Measurements from ENCODE around the gene ZNF581. TPM values are rescaled to one million over a fixed set of nuclear protein-coding genes. Genes with fewer than 3 reads are reported as not detected.
A peak's percentile ranks its signal among the peaks of the same experiment; 100 is the strongest.

ZNF581 gene
- polyA plus RNA-seq, 1 of the 3 experiments (the other 2 are of a cell fraction), result 24.7 TPM

DNA sequence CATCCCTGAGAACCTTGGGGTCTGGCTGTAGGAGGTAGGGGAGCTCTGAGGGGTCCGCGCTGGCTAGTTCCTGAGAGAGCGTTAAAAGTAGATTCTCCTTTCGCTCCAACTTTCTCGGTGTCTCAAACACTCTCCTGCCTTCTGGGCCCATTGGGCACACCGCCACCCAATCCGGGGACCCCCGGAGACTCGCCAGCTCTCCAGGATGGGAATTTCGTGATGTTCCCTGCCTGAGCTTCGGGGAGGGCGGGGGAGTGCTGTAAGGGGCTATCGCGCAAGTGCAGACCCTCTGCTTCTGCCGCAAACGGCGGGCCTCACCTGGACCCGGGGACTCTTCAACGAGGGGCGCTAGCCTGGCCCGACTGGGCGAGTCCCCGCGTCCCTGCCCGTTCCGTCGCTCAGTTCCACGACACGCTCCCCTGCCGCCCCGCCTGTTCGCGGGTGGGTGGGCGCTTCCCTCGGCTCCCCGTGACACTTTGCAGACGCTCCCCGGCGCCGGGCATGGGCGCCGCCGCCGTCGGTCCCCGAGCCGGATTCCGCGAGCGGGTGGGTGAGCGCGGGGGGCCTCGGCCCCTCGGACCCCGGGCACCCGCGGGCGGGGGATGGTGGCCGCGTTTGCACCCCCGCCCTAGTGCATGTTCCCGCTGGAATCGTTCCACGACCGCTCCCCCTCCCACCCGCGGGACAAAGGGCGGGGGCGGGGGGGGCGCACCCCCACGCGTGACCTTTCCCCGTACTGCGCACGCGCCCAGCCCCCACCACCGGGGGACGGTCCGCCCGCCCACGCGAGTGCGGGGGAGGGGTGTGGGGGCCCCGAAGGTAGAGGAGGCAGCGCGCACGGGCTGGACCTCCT lies 4.5 kb downstream of the ZNF581 start, which contains the start of gene CCDC106 (continued):
- TF ChIP-seq, protein P1, sequence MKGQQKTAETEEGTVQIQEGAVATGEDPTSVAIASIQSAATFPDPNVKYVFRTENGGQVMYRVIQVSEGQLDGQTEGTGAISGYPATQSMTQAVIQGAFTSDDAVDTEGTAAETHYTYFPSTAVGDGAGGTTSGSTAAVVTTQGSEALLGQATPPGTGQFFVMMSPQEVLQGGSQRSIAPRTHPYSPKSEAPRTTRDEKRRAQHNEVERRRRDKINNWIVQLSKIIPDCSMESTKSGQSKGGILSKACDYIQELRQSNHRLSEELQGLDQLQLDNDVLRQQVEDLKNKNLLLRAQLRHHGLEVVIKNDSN (IDR thresholded peaks at IDR 0.05; ENCODE audit: borderline replicate concordance, low read depth), result no peak
- TF ChIP-seq FOXJ3 (CRISPR knock-in tag; IDR thresholded peaks at IDR 0.05), result no peak
- TF ChIP-seq, protein P2, sequence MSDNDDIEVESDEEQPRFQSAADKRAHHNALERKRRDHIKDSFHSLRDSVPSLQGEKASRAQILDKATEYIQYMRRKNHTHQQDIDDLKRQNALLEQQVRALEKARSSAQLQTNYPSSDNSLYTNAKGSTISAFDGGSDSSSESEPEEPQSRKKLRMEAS (IDR thresholded peaks at IDR 0.05; ENCODE audit: low read depth), result no peak
- TF ChIP-seq EP300 (IDR thresholded peaks at IDR 0.05; ENCODE audit: borderline replicate concordance in 1 of 2, low read depth in 1 of 2, low read length in 1 of 2), result 0 out of 4 replicates have a peak, but pooled peaks of 1 of the 2 experiments have one; percentile 7
- TF ChIP-seq TAF1 (IDR thresholded peaks at IDR 0.05; ENCODE audit: borderline replicate concordance, low read depth, low read length), result no peak; the same call in 1 of the 2 replicates
- TF ChIP-seq GATA2 (CRISPR knock-in tag; IDR thresholded peaks at IDR 0.05), result no peak
- no peak for TF ChIP-seq ELF1 (IDR thresholded peaks at IDR 0.05)
- TF ChIP-seq, protein P3, sequence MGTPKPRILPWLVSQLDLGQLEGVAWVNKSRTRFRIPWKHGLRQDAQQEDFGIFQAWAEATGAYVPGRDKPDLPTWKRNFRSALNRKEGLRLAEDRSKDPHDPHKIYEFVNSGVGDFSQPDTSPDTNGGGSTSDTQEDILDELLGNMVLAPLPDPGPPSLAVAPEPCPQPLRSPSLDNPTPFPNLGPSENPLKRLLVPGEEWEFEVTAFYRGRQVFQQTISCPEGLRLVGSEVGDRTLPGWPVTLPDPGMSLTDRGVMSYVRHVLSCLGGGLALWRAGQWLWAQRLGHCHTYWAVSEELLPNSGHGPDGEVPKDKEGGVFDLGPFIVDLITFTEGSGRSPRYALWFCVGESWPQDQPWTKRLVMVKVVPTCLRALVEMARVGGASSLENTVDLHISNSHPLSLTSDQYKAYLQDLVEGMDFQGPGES (IDR thresholded peaks at IDR 0.05; ENCODE audit: low read depth, low read length), result peak; percentile 86
- TF ChIP-seq GABPA (IDR thresholded peaks at IDR 0.05; ENCODE audit: low read depth), result no peak
- TF ChIP-seq RFX5 (IDR thresholded peaks at IDR 0.05; ENCODE audit: low read length), result no peak
- TF ChIP-seq FOXM1 (IDR thresholded peaks at IDR 0.05; ENCODE audit: low read depth), result no peak
- TF ChIP-seq RAD21 (IDR thresholded peaks at IDR 0.05; ENCODE audit: low read length), result no peak

DNA sequence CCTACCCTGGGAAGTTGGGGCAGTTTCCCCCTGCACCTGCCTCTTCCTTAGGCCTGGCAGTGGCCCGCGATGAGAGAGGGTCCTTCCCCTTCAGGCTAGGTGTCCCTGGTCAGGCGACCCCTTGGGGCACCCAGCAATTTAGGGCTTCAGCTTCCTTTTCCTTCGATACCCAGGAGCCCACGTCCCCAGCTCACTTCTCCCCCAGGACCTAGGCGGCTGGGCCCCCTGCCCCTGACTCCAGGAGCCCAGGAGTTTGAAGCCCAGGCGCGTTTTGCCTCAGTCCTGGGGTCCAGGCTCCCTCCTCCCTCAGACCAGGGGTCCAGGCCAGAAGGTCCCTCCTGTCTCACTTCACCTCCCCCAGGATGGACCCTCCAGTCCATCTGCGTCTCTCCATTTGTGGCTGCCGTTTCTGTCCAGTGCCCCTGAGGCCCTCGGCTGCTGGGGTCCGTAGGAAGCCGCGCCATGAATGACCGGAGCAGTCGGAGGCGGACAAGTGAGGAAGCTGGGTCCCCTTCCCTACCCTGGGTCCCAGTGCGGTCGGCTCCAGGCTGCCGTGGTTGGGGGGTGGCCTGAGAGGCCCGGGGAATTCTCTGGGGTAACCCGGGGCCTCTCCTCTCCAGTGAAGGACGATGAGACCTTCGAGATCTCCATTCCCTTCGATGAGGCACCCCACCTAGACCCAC lies 5.3 kb downstream of the ZNF581 start:
- Histone ChIP-seq H3K27ac (ENCODE audit: low read depth in 2 of 2, low read length in 1 of 2) (peak overlapping the region in 1 of 2 experiments; percentile 94; a peak in 1 of 4 replicates), H3K79me2 (ENCODE audit: insufficient read depth) (peaks cover 33% of the 10 kb centered on the region), H2AFZ (ENCODE audit: low read depth) (no peak overlapping the region), H3K9me2 (no peaks in the 10 kb centered on the region), H3K27me3 (ENCODE audit: insufficient read depth) (no peaks in the 10 kb centered on the region), H3K4me3 (ENCODE audit: low read depth in 2 of 2, low read length in 1 of 2) (peak overlapping the region; percentile 77 to 82), H3K4me1 (ENCODE audit: control insufficient read depth in 1 of 2, insufficient read depth in 2 of 2, low read depth in 1 of 2, low read length in 1 of 2) (peaks cover 5 to 35% of the 10 kb centered on the region in 2 experiments; a peak in 2 of 4 replicates), H3K9ac (peak overlapping the region; percentile 77), H4K20me1 (ENCODE audit: insufficient read depth) (no peaks in the 10 kb centered on the region), H3F3A (replicated peaks; ENCODE audit: insufficient read depth) (peaks cover 17% of the 10 kb centered on the region), H3K36me3 (replicated peaks in 1 of 2; ENCODE audit: control insufficient read depth in 1 of 2, insufficient read depth in 2 of 2, low read length in 1 of 2) (peaks cover 3 to 30% of the 10 kb centered on the region in 2 experiments), H3K4me2 (peak overlapping the region; percentile 96), H3K9me3 (no peaks in the 10 kb centered on the region)
- ChIA-PET CTCF (interaction anchor here (0.7 to 4.5 kb wide), 5 partner anchors 9 to 508 kb away, joined by 3 to 30 read pairs (median 4); no protein-coding TSS in a partner anchor), POLR2A (no interaction called here)
- WGBS (ENCODE audit: low lambda C conversion rate), result 64% methylated on average over 11 of the region's 25 CpGs
- DNase-seq, result peak; percentile 41
- TF ChIP-seq GATA2 (CRISPR knock-in tag; IDR thresholded peaks at IDR 0.05) (no peak), TEAD4 (IDR thresholded peaks at IDR 0.05; ENCODE audit: borderline replicate concordance, insufficient read depth) (no peak), RAD21 (IDR thresholded peaks at IDR 0.05; ENCODE audit: low read length) (no peak), CHD2 (IDR thresholded peaks at IDR 0.05; ENCODE audit: low read length, partially characterized antibody) (no peak)
- TF ChIP-seq, protein P3 (IDR thresholded peaks at IDR 0.05; ENCODE audit: low read depth, low read length), result no peak

Data from SK-N-SH (cell line).